H1 (cell line): ENCODE results near the gene EPHA7.

Source experiments
- BRCA1 ChIP-seq: IDR thresholded peaks from 2 replicates; pipeline ENCODE4 v1.6.1; 2012; ENCODE audit warnings: low read depth, low read length, improper control_type of control experiment
- CHD7 ChIP-seq: fragments of 300-600 bp; sonication (generic); IDR thresholded peaks from 2 replicates; pipeline ENCODE4 v1.7.1; 2012; ENCODE audit warnings: low read length, moderate library complexity, mild to moderate bottlenecking, inconsistent platforms; ENCODE audit not compliant: insufficient replicate concordance
- CTCF ChIP-seq, 3 experiments: IDR thresholded peaks; 1 replicate in 2 of 3; 2 replicates in 1 of 3; pipeline versions ENCODE4 v1.5.1 to v1.6.1; 2011; ENCODE audit warnings: low read length in 3 of 3, mild to moderate bottlenecking in 3 of 3, inconsistent platforms in 2 of 3, low read depth in 1 of 3, moderate library complexity in 1 of 3; ENCODE audit not compliant: insufficient read depth in 1 of 3; ENCODE audit errors: control extremely low read depth in 1 of 3
- EZH2 ChIP-seq: fragments of 200-600 bp; sonication (generic); IDR thresholded peaks from 2 replicates; pipeline ENCODE4 v1.7.1; 2012; ENCODE audit warnings: low read depth, mild to moderate bottlenecking, moderate library complexity, low read length, inconsistent platforms; ENCODE audit not compliant: severe bottlenecking
- GABPA ChIP-seq: IDR thresholded peaks from 2 replicates; pipeline ENCODE4 v1.6.1; 2011; ENCODE audit warnings: mild to moderate bottlenecking, low read length, moderate library complexity, borderline replicate concordance; ENCODE audit not compliant: insufficient read depth
- MAFK ChIP-seq: IDR thresholded peaks from 2 replicates; pipeline ENCODE4 v1.6.1; 2012; ENCODE audit warnings: low read depth, mild to moderate bottlenecking, improper control_type of control experiment, low read length
- RAD21 ChIP-seq, 2 experiments: IDR thresholded peaks in 1 of 2; conservative IDR thresholded peaks in 1 of 2; 2 replicates each; pipeline ENCODE4 v1.6.1; 2011; ENCODE audit warnings: low read depth in 2 of 2, low read length in 2 of 2, improper control_type of control experiment in 1 of 2, inconsistent platforms in 1 of 2, mild to moderate bottlenecking in 1 of 2, moderate library complexity in 1 of 2
- RFX5 ChIP-seq: IDR thresholded peaks from 2 replicates; pipeline ENCODE4 v1.6.1; 2011; ENCODE audit warnings: low read depth, low read length, improper control_type of control experiment, borderline replicate concordance
- SIX5 ChIP-seq: IDR thresholded peaks from 2 replicates; pipeline ENCODE4 v1.6.1; 2011; ENCODE audit warnings: mild to moderate bottlenecking, low read depth, low read length
- TF ChIP-seq, protein P1 (sequence below): IDR thresholded peaks from 2 replicates; pipeline ENCODE4 v1.6.1; 2011; ENCODE audit warnings: low read depth, mild to moderate bottlenecking, low read length; ENCODE audit not compliant: insufficient read depth
- TF ChIP-seq, protein P2 (sequence below): IDR thresholded peaks from 2 replicates; pipeline ENCODE4 v1.6.1; 2012; ENCODE audit warnings: inconsistent platforms

GRCh38 chr6:93371756-93372155, 47.6 kb downstream of the EPHA7 start:
- TF ChIP-seq GABPA (no peak), EZH2 (no peak), RAD21 (IDR thresholded peaks at IDR 0.05 in 1 of 2, conservative IDR thresholded peaks at IDR 0.05 in 1 of 2; ENCODE audit: low read depth in 2 of 2, low read length in 2 of 2) (no peak), BRCA1 (no peak), CHD7 (no peak), RFX5 (no peak), SIX5 (no peak), CTCF (IDR thresholded peaks at IDR 0.05; ENCODE audit: control extremely low read depth in 1 of 3, insufficient read depth in 1 of 3, low read depth in 1 of 3, low read length in 3 of 3) (no peak), MAFK (no peak)
- TF ChIP-seq, protein P1, sequence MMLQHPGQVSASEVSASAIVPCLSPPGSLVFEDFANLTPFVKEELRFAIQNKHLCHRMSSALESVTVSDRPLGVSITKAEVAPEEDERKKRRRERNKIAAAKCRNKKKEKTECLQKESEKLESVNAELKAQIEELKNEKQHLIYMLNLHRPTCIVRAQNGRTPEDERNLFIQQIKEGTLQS: no peak
- TF ChIP-seq, protein P2, sequence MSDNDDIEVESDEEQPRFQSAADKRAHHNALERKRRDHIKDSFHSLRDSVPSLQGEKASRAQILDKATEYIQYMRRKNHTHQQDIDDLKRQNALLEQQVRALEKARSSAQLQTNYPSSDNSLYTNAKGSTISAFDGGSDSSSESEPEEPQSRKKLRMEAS: no peak
